ENCODE data around the gene SOX1. TPM values are rescaled to one million over a fixed set of nuclear protein-coding genes. Genes with fewer than 3 reads are reported as not detected.

Gene SOX1
- total and polyA plus RNA-seq, 7 donors = under 0.01 to 0.36 (median 0.01) TPM; not detected in 4

DNA sequence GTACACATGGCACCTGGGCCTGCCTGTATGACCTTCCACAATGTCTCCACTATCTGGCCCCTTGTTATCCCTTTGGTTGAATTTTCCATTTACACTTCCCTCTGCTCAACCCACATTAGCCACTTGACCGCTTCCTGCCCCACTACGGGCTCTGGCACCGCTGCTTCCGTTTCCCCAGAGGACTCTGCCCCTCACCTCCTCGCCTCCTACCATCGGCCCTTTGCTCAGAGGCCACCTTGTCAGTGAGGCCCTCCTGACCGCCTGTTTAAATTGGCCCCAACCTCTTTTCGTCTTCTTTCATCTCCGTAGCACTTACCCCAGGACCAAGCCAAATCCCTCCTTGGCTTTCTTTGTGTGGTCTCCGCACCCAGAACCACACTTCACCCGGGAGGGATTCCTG is 47.4 kb downstream of the SOX1 start:
- no peaks in the 10 kb centered on the region for H3K36me3 ChIP-seq
- DNase-seq = peak; percentile 43
- H3K9me3 ChIP-seq = no peaks in the 10 kb centered on the region
- intact Hi-C loops (cut with DNase I) = no loop called here
- no peak overlapping the region for H3K27ac ChIP-seq
- TF ChIP-seq, protein P1, sequence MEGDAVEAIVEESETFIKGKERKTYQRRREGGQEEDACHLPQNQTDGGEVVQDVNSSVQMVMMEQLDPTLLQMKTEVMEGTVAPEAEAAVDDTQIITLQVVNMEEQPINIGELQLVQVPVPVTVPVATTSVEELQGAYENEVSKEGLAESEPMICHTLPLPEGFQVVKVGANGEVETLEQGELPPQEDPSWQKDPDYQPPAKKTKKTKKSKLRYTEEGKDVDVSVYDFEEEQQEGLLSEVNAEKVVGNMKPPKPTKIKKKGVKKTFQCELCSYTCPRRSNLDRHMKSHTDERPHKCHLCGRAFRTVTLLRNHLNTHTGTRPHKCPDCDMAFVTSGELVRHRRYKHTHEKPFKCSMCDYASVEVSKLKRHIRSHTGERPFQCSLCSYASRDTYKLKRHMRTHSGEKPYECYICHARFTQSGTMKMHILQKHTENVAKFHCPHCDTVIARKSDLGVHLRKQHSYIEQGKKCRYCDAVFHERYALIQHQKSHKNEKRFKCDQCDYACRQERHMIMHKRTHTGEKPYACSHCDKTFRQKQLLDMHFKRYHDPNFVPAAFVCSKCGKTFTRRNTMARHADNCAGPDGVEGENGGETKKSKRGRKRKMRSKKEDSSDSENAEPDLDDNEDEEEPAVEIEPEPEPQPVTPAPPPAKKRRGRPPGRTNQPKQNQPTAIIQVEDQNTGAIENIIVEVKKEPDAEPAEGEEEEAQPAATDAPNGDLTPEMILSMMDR (IDR thresholded peaks at IDR 0.05) = no peak
- no peak for TF ChIP-seq POLR2A (IDR thresholded peaks at IDR 0.05)
- TF ChIP-seq POLR2AphosphoS5 (IDR thresholded peaks at IDR 0.05) = no peak
- no peak for TF ChIP-seq EP300 (IDR thresholded peaks at IDR 0.05)
- H3K4me1 ChIP-seq = no peaks in the 10 kb centered on the region
- no peak overlapping the region for H3K4me3 ChIP-seq
- H3K27me3 ChIP-seq = peaks cover 0 to 72% (median 3%) of the 10 kb centered on the region in 3 donors
- 70 to 81% methylated on average over 11 of the region's 11 CpGs for WGBS, 2 donors

GRCh38 chr13:112115403-112116091 is 48.6 kb downstream of the SOX1 start:
- WGBS, 2 donors = 83 to 94% methylated on average over 20 of the region's 20 CpGs
- intact Hi-C loops (cut with DNase I) = no loop called here
- Histone ChIP-seq H3K4me1 (no peaks in the 10 kb centered on the region), H3K9me3 (no peaks in the 10 kb centered on the region), H3K4me3 (no peak overlapping the region), H3K36me3 (no peaks in the 10 kb centered on the region), H3K27ac (no peak overlapping the region), H3K27me3 (peaks cover 0 to 69% (median 3%) of the 10 kb centered on the region in 3 donors)
- TF ChIP-seq POLR2AphosphoS5 (IDR thresholded peaks at IDR 0.05) (no peak), EP300 (IDR thresholded peaks at IDR 0.05) (no peak), POLR2A (IDR thresholded peaks at IDR 0.05) (no peak)
- TF ChIP-seq, protein P1 (IDR thresholded peaks at IDR 0.05) = no peak
- DNase-seq = no peak

DNA sequence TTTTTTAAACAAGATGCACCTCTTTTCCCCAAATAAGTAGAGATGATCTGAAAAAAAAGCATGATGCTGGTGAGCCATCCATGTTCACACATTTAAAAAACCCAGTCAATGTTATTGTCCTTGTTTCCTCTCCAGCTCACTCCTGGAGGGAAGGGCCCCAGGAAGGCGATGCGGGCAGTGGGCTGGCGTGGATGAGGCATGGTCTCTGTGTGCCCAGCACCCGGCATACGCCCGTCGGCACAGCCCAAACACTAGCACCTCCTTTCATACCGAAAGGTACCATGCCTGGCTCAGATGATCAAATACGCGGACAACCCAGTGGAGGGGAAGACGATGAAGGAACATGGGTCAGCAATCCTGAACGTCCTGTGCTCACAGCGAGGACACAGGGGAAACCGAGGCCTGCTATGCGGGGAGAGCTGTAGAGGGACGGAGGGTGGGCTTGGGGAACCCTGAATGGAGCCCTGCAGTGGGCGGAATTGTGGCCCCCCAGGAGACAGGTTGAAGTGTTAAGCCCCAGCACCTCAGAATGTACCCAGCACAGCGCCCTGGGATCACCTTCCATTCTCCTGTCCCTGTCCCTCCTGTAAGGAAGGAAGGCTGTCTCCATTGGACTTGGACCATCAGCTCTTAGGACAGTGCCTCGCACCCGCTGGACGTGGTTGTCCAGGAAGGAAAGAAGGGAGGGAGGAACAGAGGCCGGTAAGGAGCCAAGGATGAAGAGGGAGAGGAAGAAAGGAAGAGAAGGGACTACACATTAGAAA is 49.4 kb downstream of the SOX1 start:
- Histone ChIP-seq H3K27me3 (peaks cover 0 to 63% (median 3%) of the 10 kb centered on the region in 3 donors), H3K27ac (no peak overlapping the region), H3K36me3 (no peaks in the 10 kb centered on the region), H3K4me3 (no peak overlapping the region), H3K9me3 (no peaks in the 10 kb centered on the region), H3K4me1 (no peaks in the 10 kb centered on the region)
- DNase-seq = no peak
- WGBS, 2 donors = 84 to 94% methylated on average over 22 of the region's 22 CpGs
- TF ChIP-seq, protein P1 (IDR thresholded peaks at IDR 0.05) = no peak
- TF ChIP-seq POLR2A (IDR thresholded peaks at IDR 0.05) (no peak), EP300 (IDR thresholded peaks at IDR 0.05) (no peak), POLR2AphosphoS5 (IDR thresholded peaks at IDR 0.05) (no peak)
- intact Hi-C loops (cut with DNase I) = no loop called here

DNA sequence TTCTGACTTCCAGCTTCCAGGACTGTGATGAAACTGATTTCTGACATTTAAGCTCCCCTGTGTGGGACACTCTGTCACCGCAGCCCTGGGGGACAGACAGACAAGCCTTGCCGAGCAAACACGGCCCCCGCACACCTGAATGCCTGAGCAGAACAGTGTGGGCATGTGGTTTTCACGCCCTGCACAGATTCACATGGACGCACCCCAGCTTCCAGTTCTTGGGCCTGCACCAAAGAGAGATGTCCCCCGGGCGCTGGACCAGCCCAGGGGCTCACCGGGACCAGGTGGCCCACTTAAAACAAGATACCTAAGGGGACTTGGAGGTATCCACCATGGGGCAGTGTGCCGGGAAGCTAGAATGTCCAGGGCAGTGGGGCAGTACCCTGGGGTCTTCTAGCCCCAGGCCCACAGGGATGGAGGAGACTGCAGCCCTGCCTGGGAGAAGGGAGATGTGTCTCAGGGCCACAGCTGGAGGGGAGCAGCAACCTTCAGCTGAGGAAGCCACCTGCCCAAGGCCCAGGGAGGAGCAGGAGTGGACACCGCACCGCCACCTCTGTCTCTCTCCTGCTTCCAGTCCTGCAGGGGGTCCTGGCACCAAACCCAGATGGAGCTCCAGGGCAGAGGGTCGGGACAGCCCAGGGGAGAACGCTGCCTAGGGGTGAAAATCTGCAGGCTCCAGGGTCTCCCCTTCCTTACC is 50.5 kb downstream of the SOX1 start:
- H3K9me3 ChIP-seq = no peaks in the 10 kb centered on the region
- H3K27ac ChIP-seq = no peak overlapping the region
- peak; percentile 54 for DNase-seq
- peaks cover 0 to 56% (median 3%) of the 10 kb centered on the region in 3 donors for H3K27me3 ChIP-seq
- WGBS, 2 donors = 86 to 94% methylated on average over 14 of the region's 14 CpGs
- TF ChIP-seq, protein P1 (IDR thresholded peaks at IDR 0.05) = no peak
- TF ChIP-seq EP300 (IDR thresholded peaks at IDR 0.05) (no peak), POLR2AphosphoS5 (IDR thresholded peaks at IDR 0.05) (no peak), POLR2A (IDR thresholded peaks at IDR 0.05) (no peak)
- no peaks in the 10 kb centered on the region for H3K4me1 ChIP-seq
- H3K36me3 ChIP-seq = no peaks in the 10 kb centered on the region
- intact Hi-C loops (cut with DNase I) = no loop called here
- no peak overlapping the region for H3K4me3 ChIP-seq
